Brain microvascular endothelial cell (primary cell): Measurements from ENCODE around the gene DENND1C.

ENCODE experiments used
- DNase-seq: peaks from one replicate; pipeline ENCODE4 v3.0.0-alpha.2; 2020
- H3K27ac ChIP-seq: fragments of 250-450 bp; sonication (Bioruptor Pico); 2 replicates; pipeline ENCODE4 v1.5.1; 2020; ENCODE audit warnings: mild to moderate bottlenecking, moderate library complexity
- H3K27me3 ChIP-seq: fragments of 250-450 bp; sonication (Bioruptor Pico); replicated peaks from 2 replicates; pipeline ENCODE4 v1.5.1; 2020; ENCODE audit warnings: mild to moderate bottlenecking
- H3K36me3 ChIP-seq: fragments of 250-450 bp; sonication (Bioruptor Pico); replicated peaks from 2 replicates; pipeline ENCODE4 v1.5.1; 2020; ENCODE audit warnings: mild to moderate bottlenecking
- H3K4me3 ChIP-seq: 2 replicates; pipeline ENCODE4 v1.5.1; 2011; ENCODE audit warnings: low read depth, mild to moderate bottlenecking, control low read depth, low read length, moderate library complexity
- in situ Hi-C: cut with HindIII; loops from 2 replicates; pipeline ENCODE4 v1.10.0; 2017; ENCODE audit warnings: low sequenced_read_pairs, low pct_ligation_motif_present
- TF ChIP-seq, protein P1 (sequence below): IDR thresholded peaks from 2 replicates; pipeline ENCODE4 v1.5.1; 2011; ENCODE audit warnings: low read depth, mild to moderate bottlenecking, moderate library complexity, low read length, control low read depth, inconsistent platforms; ENCODE audit errors: missing control alignments

Gene DENND1C

DNA sequence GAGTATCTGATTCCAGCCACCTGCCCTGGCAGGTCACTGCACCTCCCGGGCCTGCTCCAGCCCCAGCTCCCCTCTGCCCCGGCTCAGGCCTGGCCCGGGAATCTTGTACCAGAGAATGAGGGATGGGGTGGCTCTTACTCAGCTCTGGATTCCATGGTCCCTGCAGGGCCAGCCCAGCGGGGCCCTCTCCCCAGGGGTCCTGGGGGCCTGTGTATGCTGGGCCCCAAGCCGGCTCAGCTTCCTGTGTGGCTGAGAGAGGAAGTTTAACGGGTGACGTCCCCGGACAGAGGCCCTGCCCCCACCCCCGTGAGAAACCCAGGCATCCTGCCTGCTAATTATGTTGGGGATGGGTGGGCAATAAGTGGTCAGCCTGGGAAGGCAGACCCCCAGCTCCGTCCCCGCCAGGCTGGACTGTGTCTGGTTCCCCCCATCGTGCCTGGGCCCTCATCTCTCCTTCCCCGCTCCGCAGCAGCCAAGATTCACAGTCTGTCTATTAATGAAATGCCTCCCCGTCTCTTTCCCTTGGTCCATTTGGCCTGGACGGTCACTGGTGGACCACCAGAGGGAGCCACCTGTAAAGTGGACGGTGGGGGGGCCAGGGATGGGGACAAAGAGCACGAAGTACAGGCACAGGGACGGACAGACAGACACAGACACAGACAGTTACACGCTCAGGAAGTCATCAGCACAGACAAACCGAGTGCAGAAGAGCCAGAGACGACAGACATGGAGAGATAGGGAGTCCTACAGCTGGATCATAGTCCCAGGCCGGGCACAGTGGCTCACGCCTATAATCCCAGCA, at the start of gene DENND1C:
Gene DENND1C (minus strand): TSS at position 247 of the 802 bp plus-strand sequence. CDS start 92 bp downstream, at position 155.
- Histone ChIP-seq H3K27me3 (no peaks in the 10 kb centered on the region), H3K36me3 (no peaks in the 10 kb centered on the region), H3K27ac (no peak within 1 kb of the TSS), H3K4me3 (no peak within 1 kb of the TSS)
- in situ Hi-C loops, result no loop called here
- DNase-seq, result no peak
- TF ChIP-seq, protein P1, sequence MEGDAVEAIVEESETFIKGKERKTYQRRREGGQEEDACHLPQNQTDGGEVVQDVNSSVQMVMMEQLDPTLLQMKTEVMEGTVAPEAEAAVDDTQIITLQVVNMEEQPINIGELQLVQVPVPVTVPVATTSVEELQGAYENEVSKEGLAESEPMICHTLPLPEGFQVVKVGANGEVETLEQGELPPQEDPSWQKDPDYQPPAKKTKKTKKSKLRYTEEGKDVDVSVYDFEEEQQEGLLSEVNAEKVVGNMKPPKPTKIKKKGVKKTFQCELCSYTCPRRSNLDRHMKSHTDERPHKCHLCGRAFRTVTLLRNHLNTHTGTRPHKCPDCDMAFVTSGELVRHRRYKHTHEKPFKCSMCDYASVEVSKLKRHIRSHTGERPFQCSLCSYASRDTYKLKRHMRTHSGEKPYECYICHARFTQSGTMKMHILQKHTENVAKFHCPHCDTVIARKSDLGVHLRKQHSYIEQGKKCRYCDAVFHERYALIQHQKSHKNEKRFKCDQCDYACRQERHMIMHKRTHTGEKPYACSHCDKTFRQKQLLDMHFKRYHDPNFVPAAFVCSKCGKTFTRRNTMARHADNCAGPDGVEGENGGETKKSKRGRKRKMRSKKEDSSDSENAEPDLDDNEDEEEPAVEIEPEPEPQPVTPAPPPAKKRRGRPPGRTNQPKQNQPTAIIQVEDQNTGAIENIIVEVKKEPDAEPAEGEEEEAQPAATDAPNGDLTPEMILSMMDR, result peak; percentile 72

DNA sequence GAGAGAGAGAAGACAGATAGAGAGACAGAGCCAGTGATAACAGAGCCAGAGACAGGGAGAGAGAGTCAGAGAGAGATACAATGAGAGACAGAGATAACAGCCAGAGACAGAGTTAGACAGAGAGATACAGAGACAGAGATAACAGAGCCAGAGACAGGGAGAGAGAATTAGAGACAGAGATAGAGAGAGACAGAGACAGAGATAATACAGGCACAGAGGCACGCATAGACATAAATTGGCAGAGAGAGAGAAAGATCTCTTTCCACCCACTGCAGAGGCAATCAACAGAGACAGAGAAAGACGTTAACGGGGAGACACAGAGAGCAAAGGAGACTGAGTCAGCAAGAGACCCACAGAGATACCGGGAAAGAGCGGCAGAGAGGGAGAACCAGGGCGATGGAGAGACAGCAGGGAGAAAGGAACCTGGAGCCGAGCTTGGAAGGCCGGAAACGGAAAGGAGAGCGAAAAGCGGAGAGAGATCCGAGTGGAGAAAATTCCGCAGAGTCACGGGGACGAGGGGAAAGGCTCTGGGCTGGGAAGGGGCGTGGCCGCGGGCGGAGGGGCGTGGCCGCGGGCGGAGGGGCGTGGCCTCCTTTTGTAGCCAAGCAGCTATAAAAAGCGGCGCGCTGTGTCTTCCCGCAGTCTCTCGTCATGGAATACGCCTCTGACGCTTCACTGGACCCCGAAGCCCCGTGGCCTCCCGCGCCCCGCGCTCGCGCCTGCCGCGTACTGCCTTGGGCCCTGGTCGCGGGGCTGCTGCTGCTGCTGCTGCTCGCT, 49.0 kb upstream of the DENND1C start, which contains the start of gene TNFSF9:
Gene TNFSF9 (plus strand): TSS at position 641 of the 777 bp plus-strand sequence. CDS start 11 bp downstream, at position 652.
- peak within 1 kb of the TSS; percentile 61 for H3K4me3 ChIP-seq
- in situ Hi-C loops, result no loop called here
- DNase-seq, result peak; percentile 85
- H3K27ac ChIP-seq, result peak within 1 kb of the TSS; percentile 32
- H3K36me3 ChIP-seq, result no peaks in the 10 kb centered on the region
- peaks cover 17% of the 10 kb centered on the region for H3K27me3 ChIP-seq
- TF ChIP-seq, protein P1, result no peak

GRCh38 chr19:6529937-6530385, 48.4 kb upstream of the DENND1C start:
- in situ Hi-C loops, result no loop called here
- Histone ChIP-seq H3K36me3 (no peaks in the 10 kb centered on the region), H3K27ac (no peak overlapping the region), H3K4me3 (peak overlapping the region; percentile 61), H3K27me3 (peaks cover 17% of the 10 kb centered on the region)
- DNase-seq, result no peak
- TF ChIP-seq, protein P1, result no peak

DNA sequence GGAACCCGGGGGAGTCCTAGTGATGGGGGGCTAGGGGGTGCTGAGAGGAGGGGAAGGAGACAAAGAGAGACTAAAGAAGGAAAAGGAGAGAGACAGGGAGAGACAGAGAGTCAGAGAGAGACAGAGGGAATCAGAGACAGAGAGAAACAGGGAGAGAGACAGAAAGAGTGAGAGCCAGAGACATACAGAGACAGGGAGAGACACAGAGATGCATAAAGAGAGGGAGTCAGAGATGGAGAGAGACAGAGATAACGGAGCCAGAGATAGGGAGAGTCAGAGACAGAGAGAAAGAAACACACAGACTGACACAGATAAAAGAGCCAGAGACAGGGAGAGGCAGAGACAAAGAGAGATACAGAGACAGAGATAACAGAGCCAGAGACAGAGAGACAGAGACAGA, 47.8 kb upstream of the DENND1C start:
- no peak for DNase-seq
- Histone ChIP-seq H3K36me3 (no peaks in the 10 kb centered on the region), H3K4me3 (no peak overlapping the region), H3K27me3 (peaks cover 17% of the 10 kb centered on the region), H3K27ac (no peak overlapping the region)
- TF ChIP-seq, protein P1, result no peak
- in situ Hi-C loops, result no loop called here

DNA sequence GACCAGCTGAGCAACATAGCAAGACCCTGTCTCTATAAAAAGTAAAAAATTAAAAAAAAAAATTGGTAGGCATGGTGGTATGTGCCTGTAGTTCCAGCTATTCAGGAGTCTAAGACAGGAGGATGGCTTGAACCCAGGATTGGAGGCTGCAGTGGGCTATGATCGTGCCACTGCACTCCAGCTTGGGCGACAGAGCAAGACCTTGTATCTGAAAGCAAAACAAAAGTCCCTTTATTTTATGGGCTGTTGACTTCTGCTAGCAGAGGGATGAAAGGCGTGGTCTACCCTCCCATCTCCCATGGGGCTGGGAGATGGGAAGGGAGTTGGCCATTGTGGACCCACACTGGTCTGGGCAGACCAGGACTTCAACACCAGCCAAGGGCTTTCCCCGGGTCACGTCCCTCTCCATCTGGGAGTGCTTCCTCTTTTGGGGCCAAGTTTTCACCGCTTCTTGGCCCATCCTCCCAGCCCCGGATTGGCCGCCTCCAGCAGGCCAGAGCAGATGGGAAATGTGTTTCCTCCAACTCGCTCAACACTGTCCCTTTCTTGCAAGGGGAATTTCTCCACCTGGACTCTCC, 47.0 kb upstream of the DENND1C start:
- DNase-seq, result no peak
- in situ Hi-C loops, result no loop called here
- H3K27me3 ChIP-seq, result peaks cover 17% of the 10 kb centered on the region
- TF ChIP-seq, protein P1, result no peak
- H3K4me3 ChIP-seq, result no peak overlapping the region
- H3K27ac ChIP-seq, result no peak overlapping the region
- no peaks in the 10 kb centered on the region for H3K36me3 ChIP-seq
